Activated T-cell treated with anti-CD3 and anti-CD28 coated beads, Interleukin-2, amount 50 U/mL, for 72 hours (primary cell): ENCODE data around the gene CYGB. TPM values are rescaled to one million over a fixed set of nuclear protein-coding genes. Genes with fewer than 3 reads are reported as not detected.

Source experiments
- total RNA-seq, 2 donors: library from RNA; stranded (reverse); gene quantifications; one replicate each; pipeline ENCODE4 v1.2.3, GENCODE V29; 2022

CYGB gene
- total RNA-seq, 2 donors from 2014 or later = 0.44 TPM; not detected in 1

Other genes starting within 250 kb of the CYGB start
- 1 to 10 TPM; 3.1 to 4.5 TPM for gene QRICH2, start 229.4 kb downstream of the CYGB start, total RNA-seq
- gene PRPSAP1, start 183.8 kb downstream of the CYGB start, total RNA-seq = 10 to 100 TPM; 46.4 to 52.6 TPM
- 10 to 100 TPM; 11.6 to 13.9 TPM for gene SPHK1, start 153.1 kb downstream of the CYGB start, total RNA-seq
- gene UBE2O, start 84.6 kb downstream of the CYGB start, total RNA-seq = 10 to 100 TPM; 21.5 to 22.8 TPM
- not detected for gene AANAT, start 70.1 kb downstream of the CYGB start, total RNA-seq
- 10 to 100 TPM; 38.7 to 39.0 TPM for gene RHBDF2, start 36.3 kb downstream of the CYGB start, total RNA-seq
- 1 to 10 TPM; 1.1 to 1.5 TPM for gene PRCD, start 2.3 kb upstream of the CYGB start, total RNA-seq
- 1 to 10 TPM; 1.0 to 1.2 TPM for gene ST6GALNAC2, start 48.2 kb upstream of the CYGB start, total RNA-seq
- 1 to 10 TPM in 1 of 2 donors, under 1 TPM in 1; 0.44 to 1.8 TPM for gene ST6GALNAC1, start 106.0 kb upstream of the CYGB start, total RNA-seq
- gene MXRA7, start 173.3 kb upstream of the CYGB start, total RNA-seq = 10 to 100 TPM; 17.4 to 21.8 TPM
- gene JMJD6, start 188.9 kb upstream of the CYGB start, total RNA-seq = 10 to 100 TPM; 56.5 to 67.2 TPM
- 10 to 100 TPM; 25.4 to 30.7 TPM for gene METTL23, start 189.1 kb upstream of the CYGB start, total RNA-seq
- gene SRSF2, start 199.6 kb upstream of the CYGB start, total RNA-seq = 100 to 1,000 TPM; 260 to 275 TPM
- gene MFSD11, start 200.4 kb upstream of the CYGB start, total RNA-seq = 10 to 100 TPM; 34.8 to 43.1 TPM